HCT116 (cell line): ENCODE measurements around the gene LMOD3. TPM values are rescaled to one million over a fixed set of nuclear protein-coding genes. Genes with fewer than 3 reads are reported as not detected.

Experiments
- ATAC-seq: fragments of 200-7000 bp; cut with Tn5 transposase; 2 replicates; pipeline ENCODE4 v1.9.1; 2020; ENCODE audit warnings: mild to moderate bottlenecking, moderate library complexity
- BruUV-seq: library from RNA; stranded (reverse); fragments of 400-500 nt; replicated peaks from 2 replicates; lab custom pipeline; 2021; lab: Mats Ljungman, UMichigan
- CTCF ChIA-PET: fragments of 300-600 bp; sonication (Branson Sonifier 250); formaldehyde crosslinking; loops from one replicate; lab custom pipeline; 2021; ENCODE audit warnings: antibody characterized with exemption; lab: Charles Lee
- POLR2A ChIA-PET: fragments of 300-600, 350-600 bp; sonication (Branson Sonifier 250); formaldehyde crosslinking; loops from one replicate; lab custom pipeline; 2021; ENCODE audit warnings: antibody characterized with exemption; lab: Charles Lee
- RAD21 ChIA-PET, 2 experiments: fragments of 300-600 bp; sonication (Branson Sonifier 250); formaldehyde crosslinking; loops; one replicate each; lab custom pipeline; 2023; ENCODE audit warnings: low total read pairs in 2 of 2; ENCODE audit not compliant: uncharacterized antibody in 2 of 2, unreplicated experiment in 2 of 2, low non-redundant PET in 1 of 2; lab: Charles Lee
- DNase-seq: peaks from one replicate; pipeline ENCODE4 v3.0.0-alpha.2; 2010; ENCODE audit warnings: low read depth, low spot score
- H2AFZ ChIP-seq: fragments of 200-600 bp; shearing (Covaris generic), sonication (generic); 2 replicates; pipeline ENCODE4 v1.6.1; 2017; ENCODE audit warnings: low read depth, mixed run types, mixed read lengths, antibody characterized with exemption, low read length; ENCODE audit not compliant: poor library complexity, severe bottlenecking
- H3K27ac ChIP-seq: 2 replicates; pipeline ENCODE4 v1.5.1; 2012; ENCODE audit warnings: low read depth, low read length
- H3K27me3 ChIP-seq: fragments of 200-600 bp; sonication (generic); 2 replicates; pipeline ENCODE4 v1.6.1; 2016; ENCODE audit warnings: mixed run types, low read length, mixed read lengths; ENCODE audit not compliant: insufficient read depth
- H3K36me3 ChIP-seq, 2 experiments: fragments of 200-500 bp in 1 of 2; fragments of 200-600 bp in 1 of 2; sonication (Bioruptor generic) in 1 of 2; sonication (generic) in 1 of 2; 2 replicates each; pipeline versions ENCODE4 v1.5.1 to v1.6.1; 2014 to 2016; ENCODE audit warnings: low read length in 2 of 2, inconsistent platforms in 1 of 2, mixed read lengths in 1 of 2, mixed run types in 1 of 2; ENCODE audit not compliant: insufficient read depth in 2 of 2, control insufficient read depth in 1 of 2
- H3K4me1 ChIP-seq, 2 experiments: fragments of 200-600 bp in 1 of 2; sonication (generic) in 1 of 2; 2 replicates each; pipeline versions ENCODE4 v1.5.1 to v1.6.1; 2012 to 2017; ENCODE audit warnings: low read length in 2 of 2, inconsistent platforms in 1 of 2, mild to moderate bottlenecking in 1 of 2, mixed read lengths in 1 of 2, mixed run types in 1 of 2, moderate library complexity in 1 of 2; ENCODE audit not compliant: insufficient read depth in 2 of 2, control insufficient read depth in 1 of 2
- H3K4me2 ChIP-seq: fragments of 200-600 bp; sonication (generic); 2 replicates; pipeline ENCODE4 v1.6.1; 2017; ENCODE audit warnings: mixed run types, low read length, mixed read lengths
- H3K4me3 ChIP-seq, 2 experiments: fragments of 200-600 bp in 1 of 2; sonication (generic) in 1 of 2; replicated peaks in 1 of 2; 2 replicates each; pipeline ENCODE4 v1.5.1; 2011 to 2016; ENCODE audit warnings: low read length in 2 of 2, control low read depth in 1 of 2, low read depth in 1 of 2, mild to moderate bottlenecking in 1 of 2, mixed read lengths in 1 of 2, mixed run types in 1 of 2
- H3K79me2 ChIP-seq: fragments of 200-600 bp; sonication (generic); 2 replicates; pipeline ENCODE4 v1.6.1; 2017; ENCODE audit warnings: mild to moderate bottlenecking, mixed run types, low read length, moderate library complexity, mixed read lengths; ENCODE audit not compliant: insufficient read depth
- H3K9ac ChIP-seq: fragments of 200-600 bp; sonication (generic); 2 replicates; pipeline ENCODE4 v1.6.1; 2016; ENCODE audit warnings: low read length, mixed read lengths
- H3K9me2 ChIP-seq: fragments of 200-600 bp; sonication (generic), shearing (Covaris generic); 2 replicates; pipeline ENCODE4 v1.6.1; 2017; ENCODE audit warnings: mixed run types, mild to moderate bottlenecking, moderate library complexity; ENCODE audit not compliant: insufficient read depth
- H3K9me3 ChIP-seq, 2 experiments: fragments of 200-500 bp in 1 of 2; fragments of 200-600 bp in 1 of 2; sonication (Bioruptor generic) in 1 of 2; sonication (generic) in 1 of 2; 2 replicates each; pipeline ENCODE4 v1.6.1; 2014 to 2017; ENCODE audit warnings: low read length in 2 of 2, mixed read lengths in 2 of 2, inconsistent platforms in 1 of 2, low read depth in 1 of 2, mild to moderate bottlenecking in 1 of 2, mixed run types in 1 of 2, moderate library complexity in 1 of 2; ENCODE audit not compliant: control insufficient read depth in 1 of 2, insufficient read depth in 1 of 2
- H4K20me1 ChIP-seq: fragments of 200-600 bp; sonication (generic), shearing (Covaris generic); 2 replicates; pipeline ENCODE4 v1.6.1; 2017; ENCODE audit warnings: mixed run types, mild to moderate bottlenecking, moderate library complexity; ENCODE audit not compliant: insufficient read depth
- ATF3 ChIP-seq: IDR thresholded peaks from 2 replicates; pipeline ENCODE4 v1.6.1; 2012
- CBX3 ChIP-seq: IDR thresholded peaks from 2 replicates; pipeline ENCODE4 v1.6.1; 2012; ENCODE audit warnings: low read depth
- CEBPB ChIP-seq: IDR thresholded peaks from 2 replicates; pipeline ENCODE4 v1.6.1; 2012; ENCODE audit warnings: low read depth
- EGR1 ChIP-seq: IDR thresholded peaks from 2 replicates; pipeline ENCODE4 v1.6.1; 2012; ENCODE audit warnings: low read depth
- ELF1 ChIP-seq: IDR thresholded peaks from 2 replicates; pipeline ENCODE4 v1.6.1; 2012; ENCODE audit warnings: low read depth, borderline replicate concordance
- EZH2phosphoT487 ChIP-seq: fragments of 200-600 bp; IDR thresholded peaks from 2 replicates; pipeline ENCODE4 v1.6.1; 2018; ENCODE audit warnings: antibody characterized with exemption, borderline replicate concordance
- FOSL1 ChIP-seq: IDR thresholded peaks from 2 replicates; pipeline ENCODE4 v1.6.1; 2012; ENCODE audit warnings: low read depth
- POLR2AphosphoS5 ChIP-seq: IDR thresholded peaks from 2 replicates; pipeline ENCODE4 v1.6.1; 2011; ENCODE audit warnings: mild to moderate bottlenecking, low read depth, low read length, moderate library complexity
- TCF7L2 ChIP-seq: IDR thresholded peaks from 2 replicates; pipeline ENCODE4 v1.7.0; 2011; ENCODE audit warnings: borderline replicate concordance, inconsistent platforms; ENCODE audit not compliant: insufficient read depth, insufficient read length; ENCODE audit errors: extremely low read depth
- ZNF274 ChIP-seq: fragments of 200-500 bp; sonication (Bioruptor generic); IDR thresholded peaks from 2 replicates; pipeline ENCODE4 v1.6.1; 2014; ENCODE audit warnings: mild to moderate bottlenecking, low read depth, low read length, inconsistent platforms
- intact Hi-C: fragments of 100-400 bp; cut with micrococcal nuclease; formaldehyde crosslinking; loops from 2 replicates; pipeline ENCODE4 v1.10.0; 2022
- total RNA-seq: library from RNA; stranded (reverse); gene quantifications from one replicate; pipeline ENCODE4 v1.2.1, GENCODE V29; 2021; ENCODE audit not compliant: unreplicated experiment
- TF ChIP-seq, protein P1 (sequence below): IDR thresholded peaks from 2 replicates; pipeline ENCODE4 v1.6.1; 2012; ENCODE audit warnings: low read depth

The LMOD3 gene
- total RNA-seq, 1 experiment from 2014 or later = not detected

DNA sequence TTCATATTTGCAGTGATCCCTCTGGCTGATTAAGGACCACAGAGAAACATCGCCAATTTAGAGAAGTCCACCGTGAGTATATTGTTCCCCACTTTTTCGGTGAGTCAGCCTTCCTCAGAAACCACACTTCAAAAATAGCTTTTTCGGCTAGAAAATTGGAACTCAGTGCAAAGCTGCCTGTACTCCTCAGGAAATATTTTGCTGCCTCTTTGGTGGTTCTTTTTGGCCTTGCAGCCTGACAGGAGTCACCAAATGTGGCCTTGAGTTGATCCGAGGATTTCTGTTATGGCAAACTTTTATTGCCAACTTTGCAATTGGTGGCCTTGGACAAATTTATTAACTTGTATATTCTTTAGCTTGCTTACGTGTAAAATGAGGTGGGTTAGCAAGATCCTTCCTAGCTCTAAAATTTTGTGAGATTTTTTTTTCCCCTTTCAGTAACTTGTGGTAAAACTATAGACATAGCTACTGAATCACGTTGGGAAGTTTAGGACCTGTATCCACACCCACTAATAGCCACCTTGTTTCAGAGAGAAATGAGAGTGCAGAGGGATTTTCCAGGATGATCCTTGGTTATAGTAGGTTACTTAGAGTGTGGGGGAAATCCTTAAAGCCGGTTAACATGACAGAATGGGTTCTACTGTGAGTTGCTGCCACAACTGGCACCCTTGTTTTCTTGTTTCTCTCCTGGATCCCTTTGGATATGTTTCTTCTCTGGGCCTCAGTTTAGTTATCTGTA, 27.8 kb downstream of the LMOD3 start:
- H3K9me3 ChIP-seq = no peaks in the 10 kb centered on the region
- no peak overlapping the region for H3K4me3 ChIP-seq
- ChIA-PET RAD21 (no interaction called here), POLR2A (no interaction called here), CTCF (no interaction called here)
- no peaks in the 10 kb centered on the region for H3K9me2 ChIP-seq
- no peaks in the 10 kb centered on the region for H3K36me3 ChIP-seq
- peaks cover 1% of the 10 kb centered on the region; the same call in 1 of the 2 replicates for H3K79me2 ChIP-seq
- TF ChIP-seq CBX3 = no peak
- TF ChIP-seq, protein P1, sequence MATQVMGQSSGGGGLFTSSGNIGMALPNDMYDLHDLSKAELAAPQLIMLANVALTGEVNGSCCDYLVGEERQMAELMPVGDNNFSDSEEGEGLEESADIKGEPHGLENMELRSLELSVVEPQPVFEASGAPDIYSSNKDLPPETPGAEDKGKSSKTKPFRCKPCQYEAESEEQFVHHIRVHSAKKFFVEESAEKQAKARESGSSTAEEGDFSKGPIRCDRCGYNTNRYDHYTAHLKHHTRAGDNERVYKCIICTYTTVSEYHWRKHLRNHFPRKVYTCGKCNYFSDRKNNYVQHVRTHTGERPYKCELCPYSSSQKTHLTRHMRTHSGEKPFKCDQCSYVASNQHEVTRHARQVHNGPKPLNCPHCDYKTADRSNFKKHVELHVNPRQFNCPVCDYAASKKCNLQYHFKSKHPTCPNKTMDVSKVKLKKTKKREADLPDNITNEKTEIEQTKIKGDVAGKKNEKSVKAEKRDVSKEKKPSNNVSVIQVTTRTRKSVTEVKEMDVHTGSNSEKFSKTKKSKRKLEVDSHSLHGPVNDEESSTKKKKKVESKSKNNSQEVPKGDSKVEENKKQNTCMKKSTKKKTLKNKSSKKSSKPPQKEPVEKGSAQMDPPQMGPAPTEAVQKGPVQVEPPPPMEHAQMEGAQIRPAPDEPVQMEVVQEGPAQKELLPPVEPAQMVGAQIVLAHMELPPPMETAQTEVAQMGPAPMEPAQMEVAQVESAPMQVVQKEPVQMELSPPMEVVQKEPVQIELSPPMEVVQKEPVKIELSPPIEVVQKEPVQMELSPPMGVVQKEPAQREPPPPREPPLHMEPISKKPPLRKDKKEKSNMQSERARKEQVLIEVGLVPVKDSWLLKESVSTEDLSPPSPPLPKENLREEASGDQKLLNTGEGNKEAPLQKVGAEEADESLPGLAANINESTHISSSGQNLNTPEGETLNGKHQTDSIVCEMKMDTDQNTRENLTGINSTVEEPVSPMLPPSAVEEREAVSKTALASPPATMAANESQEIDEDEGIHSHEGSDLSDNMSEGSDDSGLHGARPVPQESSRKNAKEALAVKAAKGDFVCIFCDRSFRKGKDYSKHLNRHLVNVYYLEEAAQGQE = no peak
- no peak for TF ChIP-seq TCF7L2
- intact Hi-C loops = no loop called here
- no peak for ATAC-seq
- no peak overlapping the region for H3K9ac ChIP-seq
- H3K4me1 ChIP-seq = peaks cover 4 to 9% of the 10 kb centered on the region in 2 experiments
- H3K27ac ChIP-seq = no peak overlapping the region
- H2AFZ ChIP-seq = no peak overlapping the region
- no peaks in the 10 kb centered on the region for H4K20me1 ChIP-seq
- no peak overlapping the region for H3K4me2 ChIP-seq
- DNase-seq = no peak
- no peaks in the 10 kb centered on the region for H3K27me3 ChIP-seq
- no TSS peak for BruUV-seq

GRCh38 chr3:69092030-69092516, 30.3 kb downstream of the LMOD3 start:
- ChIA-PET RAD21 (no interaction called here), POLR2A (interaction anchor here (0.7 kb wide), 1 partner anchor 141 kb away, joined by 3 read pairs; no protein-coding TSS in a partner anchor), CTCF (no interaction called here)
- Histone ChIP-seq H3K4me1 (peaks cover 7 to 32% of the 10 kb centered on the region in 2 experiments), H3K27ac (no peak overlapping the region), H3K27me3 (no peaks in the 10 kb centered on the region), H3K9me2 (no peaks in the 10 kb centered on the region), H3K79me2 (peaks cover 26% of the 10 kb centered on the region), H4K20me1 (no peaks in the 10 kb centered on the region), H3K9ac (no peak overlapping the region), H3K4me2 (no peak overlapping the region), H3K36me3 (no peaks in the 10 kb centered on the region), H3K4me3 (no peak overlapping the region), H2AFZ (no peak overlapping the region), H3K9me3 (no peaks in the 10 kb centered on the region)
- intact Hi-C loops = no loop called here
- BruUV-seq = no TSS peak
- ATAC-seq = no peak
- DNase-seq = no peak
- TF ChIP-seq ZNF274 = no peak
- no peak for TF ChIP-seq ELF1
- no peak for TF ChIP-seq FOSL1
- TF ChIP-seq EGR1 = no peak
- TF ChIP-seq, protein P1 = no peak
- no peak for TF ChIP-seq EZH2phosphoT487
- TF ChIP-seq ATF3 = no peak
- TF ChIP-seq CEBPB = no peak
- no peak for TF ChIP-seq POLR2AphosphoS5
